Kidney epithelial cell (primary cell): ENCODE results near the gene STOML1. TPM values are rescaled to one million over a fixed set of nuclear protein-coding genes. Genes with fewer than 3 reads are reported as not detected.

ENCODE experiments used
- DNase-seq: peaks from one replicate; pipeline ENCODE4 v3.0.0-alpha.2; 2010; ENCODE audit warnings: low read depth
- H3K27me3 ChIP-seq: 2 replicates; pipeline ENCODE4 v1.6.0; 2011; ENCODE audit warnings: low read length; ENCODE audit not compliant: control insufficient read depth, insufficient read depth
- H3K36me3 ChIP-seq: 2 replicates; pipeline ENCODE4 v1.5.1; 2011; ENCODE audit warnings: low read length; ENCODE audit not compliant: control insufficient read depth, insufficient read depth
- H3K4me3 ChIP-seq: 2 replicates; pipeline ENCODE4 v1.5.1; 2011; ENCODE audit warnings: low read depth, mild to moderate bottlenecking, control low read depth, low read length
- CTCF ChIP-seq: IDR thresholded peaks from 2 replicates; pipeline ENCODE4 v1.5.1; 2011; ENCODE audit warnings: mild to moderate bottlenecking, moderate library complexity, low read length, control low read depth, inconsistent platforms; ENCODE audit not compliant: insufficient read depth, poor library complexity, severe bottlenecking
- total RNA-seq: library from RNA; depleted of rRNA; stranded (reverse); fragments of >200 nt; gene quantifications from 2 replicates; pipeline ENCODE4 v1.2.3, GENCODE V29; 2015

The STOML1 gene, protein sequence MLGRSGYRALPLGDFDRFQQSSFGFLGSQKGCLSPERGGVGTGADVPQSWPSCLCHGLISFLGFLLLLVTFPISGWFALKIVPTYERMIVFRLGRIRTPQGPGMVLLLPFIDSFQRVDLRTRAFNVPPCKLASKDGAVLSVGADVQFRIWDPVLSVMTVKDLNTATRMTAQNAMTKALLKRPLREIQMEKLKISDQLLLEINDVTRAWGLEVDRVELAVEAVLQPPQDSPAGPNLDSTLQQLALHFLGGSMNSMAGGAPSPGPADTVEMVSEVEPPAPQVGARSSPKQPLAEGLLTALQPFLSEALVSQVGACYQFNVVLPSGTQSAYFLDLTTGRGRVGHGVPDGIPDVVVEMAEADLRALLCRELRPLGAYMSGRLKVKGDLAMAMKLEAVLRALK
- total RNA-seq = 13.6 and 18.3 TPM in 2 replicates

DNA sequence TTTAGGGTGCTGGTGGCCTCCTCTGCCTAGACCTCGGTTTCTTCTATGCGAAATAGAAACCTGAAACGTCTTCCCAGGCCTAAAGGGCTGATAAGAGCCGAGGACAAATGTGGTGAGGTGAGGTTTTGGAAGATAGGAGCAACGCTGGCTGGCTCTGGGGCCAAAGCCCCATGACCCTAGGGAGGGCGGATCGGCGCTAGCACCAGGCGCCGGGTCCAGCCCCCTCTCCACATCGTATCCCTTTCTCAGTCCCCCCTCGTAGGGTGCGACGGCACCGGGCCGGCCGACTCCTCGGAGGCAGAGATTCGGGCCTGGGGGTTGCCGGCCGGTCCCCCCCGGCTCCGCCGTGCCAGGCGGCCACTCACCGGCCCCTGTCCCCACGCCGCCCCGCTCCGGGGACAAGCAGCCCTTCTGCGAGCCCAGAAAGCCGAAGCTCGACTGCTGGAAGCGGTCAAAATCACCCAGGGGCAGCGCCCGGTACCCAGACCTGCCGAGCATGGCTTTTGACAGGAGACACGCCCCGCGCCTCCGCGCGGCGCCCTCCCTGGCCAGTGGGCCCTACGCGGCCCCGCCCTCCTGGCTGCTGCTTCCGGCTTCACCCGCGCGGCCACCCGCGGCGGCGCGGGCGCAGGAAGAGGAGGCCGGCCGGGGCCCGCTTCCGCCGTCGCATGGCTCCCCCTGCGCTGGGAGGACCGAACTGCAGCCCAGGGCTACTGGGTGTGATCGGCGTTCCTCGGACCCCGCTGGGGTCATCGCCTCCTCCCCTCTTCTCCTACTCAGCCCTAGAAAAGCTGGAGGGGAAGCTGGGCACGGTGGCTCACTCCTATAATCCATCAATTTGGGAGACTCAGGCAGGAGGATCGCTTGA is at the start of gene STOML1:
Gene STOML1 (minus strand): TSS at position 570 of the 868 bp plus-strand sequence. CDS start 72 bp downstream, at position 498.
- H3K27me3 ChIP-seq = no peaks in the 10 kb centered on the region
- peak; percentile 67 for TF ChIP-seq CTCF
- no peak for DNase-seq
- no peaks in the 10 kb centered on the region for H3K36me3 ChIP-seq
- H3K4me3 ChIP-seq = peak within 1 kb of the TSS; percentile 74

GRCh38 chr15:74041311-74041756 is 49.2 kb upstream of the STOML1 start:
- Histone ChIP-seq H3K27me3 (no peaks in the 10 kb centered on the region), H3K4me3 (no peak overlapping the region), H3K36me3 (peaks cover 2% of the 10 kb centered on the region)
- no peak for TF ChIP-seq CTCF
- DNase-seq = no peak

DNA sequence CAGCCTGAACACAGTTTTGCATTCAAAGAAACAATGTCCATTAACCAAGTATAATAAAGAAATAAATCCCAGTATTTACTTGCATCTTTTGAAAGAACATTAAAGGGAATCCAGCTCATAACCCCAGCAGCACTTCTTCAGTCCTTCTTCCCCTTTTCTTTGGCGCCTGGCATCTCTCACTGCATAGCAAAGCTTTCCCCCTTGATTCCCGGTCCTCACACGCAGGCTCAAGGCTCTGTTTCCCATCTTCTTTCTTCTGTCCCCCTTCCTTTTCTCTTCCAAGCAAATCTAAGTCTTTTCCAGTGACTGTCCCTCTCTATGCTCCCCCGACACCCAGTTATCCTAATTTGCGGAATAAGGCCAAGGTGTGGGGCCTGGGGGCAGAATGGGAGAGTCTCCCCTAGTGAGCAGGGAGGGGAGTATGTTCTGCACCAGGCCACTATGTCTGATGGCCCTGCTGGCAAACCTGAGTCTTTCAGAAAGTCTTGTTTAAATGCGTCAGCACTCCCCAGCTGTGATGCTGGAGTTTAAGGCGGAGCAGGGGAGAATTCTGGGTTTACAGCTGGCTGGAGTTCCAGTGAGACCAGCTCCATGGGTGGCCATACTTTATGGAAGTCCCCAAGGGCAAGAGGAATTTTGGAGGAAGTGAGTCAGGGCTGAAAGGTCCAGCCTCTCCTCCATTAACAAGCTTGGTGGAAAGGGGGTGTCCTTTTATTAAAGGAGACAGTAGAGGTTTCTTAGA is 48.2 kb upstream of the STOML1 start:
- TF ChIP-seq CTCF = no peak
- DNase-seq = peak; percentile 31
- H3K4me3 ChIP-seq = no peak overlapping the region
- H3K36me3 ChIP-seq = peaks cover 2% of the 10 kb centered on the region
- H3K27me3 ChIP-seq = no peaks in the 10 kb centered on the region

DNA sequence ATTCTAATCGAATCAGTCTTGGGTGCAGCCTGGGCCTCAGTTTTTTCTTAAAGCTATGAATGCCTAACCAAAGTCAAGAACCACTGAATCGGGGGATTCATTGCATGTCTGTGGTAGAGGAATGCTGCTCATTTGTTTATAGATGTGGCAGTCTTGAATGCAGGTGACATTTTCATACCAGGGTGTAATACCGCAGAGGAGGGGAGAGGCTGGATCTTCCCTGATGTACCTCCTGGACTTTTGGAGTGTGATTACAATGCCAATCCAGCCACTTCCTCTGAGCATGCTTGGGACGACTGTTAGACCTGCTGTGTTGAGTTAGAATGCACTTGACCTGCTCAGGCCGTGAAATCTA is 47.5 kb upstream of the STOML1 start:
- H3K36me3 ChIP-seq = peaks cover 2% of the 10 kb centered on the region
- no peak overlapping the region for H3K4me3 ChIP-seq
- DNase-seq = no peak
- no peak for TF ChIP-seq CTCF
- H3K27me3 ChIP-seq = no peaks in the 10 kb centered on the region

DNA sequence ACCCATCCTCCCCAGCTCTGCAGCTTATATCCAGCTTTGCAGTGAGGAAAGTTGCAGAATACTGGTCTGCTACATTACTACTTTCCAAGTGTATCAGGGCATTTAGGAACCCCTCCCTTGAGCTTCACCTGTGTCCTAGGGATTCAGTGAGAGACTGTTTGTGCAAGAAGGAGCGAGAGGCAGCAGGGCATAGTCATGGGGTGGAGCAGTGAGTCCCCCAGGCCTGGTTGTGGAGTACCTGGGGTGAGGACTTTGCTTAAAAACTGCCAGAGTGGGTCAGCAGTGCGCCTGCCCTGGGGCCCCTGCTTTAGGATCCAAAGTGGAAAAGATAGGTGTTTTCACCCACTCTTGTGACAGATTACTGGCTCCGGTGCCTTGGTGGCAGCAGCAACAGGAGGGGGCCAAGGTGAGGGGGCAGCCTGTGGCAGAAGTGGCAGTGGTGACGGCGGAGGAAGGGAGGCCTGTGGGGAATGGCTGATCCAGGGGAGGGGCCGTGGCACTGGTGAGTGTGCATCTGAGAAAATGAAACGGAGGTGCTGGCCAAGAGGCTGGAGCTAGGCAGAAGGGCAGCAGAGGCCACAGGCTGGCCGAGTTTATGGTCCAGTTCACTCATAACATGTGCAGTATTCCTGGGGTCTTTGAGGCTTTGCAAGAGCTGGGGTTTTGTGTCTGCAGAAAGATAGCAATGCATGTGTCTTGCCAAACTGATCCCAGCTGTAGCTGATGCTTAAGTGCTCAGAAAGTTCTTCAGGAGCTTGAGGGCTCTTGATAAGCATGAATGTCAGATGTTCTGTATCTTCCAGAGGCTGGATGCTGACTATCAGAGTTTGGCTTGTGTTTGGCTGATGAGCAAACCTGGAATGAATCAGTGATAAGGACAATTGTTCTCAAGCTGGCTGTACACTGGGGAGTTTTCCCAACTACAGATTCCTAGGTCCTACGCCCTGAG is 46.9 kb upstream of the STOML1 start:
- peaks cover 2% of the 10 kb centered on the region for H3K36me3 ChIP-seq
- H3K4me3 ChIP-seq = no peak overlapping the region
- DNase-seq = no peak
- no peaks in the 10 kb centered on the region for H3K27me3 ChIP-seq
- TF ChIP-seq CTCF = no peak
